ENCODE measurements around the gene TSC22D1.

TSC22D1 gene

GRCh38 chr13:44448875-44449274, 127.3 kb downstream of the TSC22D1 start:
- Histone ChIP-seq H3K4me2 (ENCODE audit: low read depth, low read length, poor library complexity, severe bottlenecking) (no peak overlapping the region), H3K4me3 (ENCODE audit: low read length, poor library complexity, severe bottlenecking) (no peak overlapping the region), H3K9me2 (replicated peaks; ENCODE audit: low read depth, low read length) (no peaks in the 10 kb centered on the region), H3K79me2 (ENCODE audit: insufficient read depth, low read length) (no peaks in the 10 kb centered on the region), H3K9ac (ENCODE audit: low read depth, low read length, poor library complexity, severe bottlenecking) (no peak overlapping the region), H3F3A (ENCODE audit: low read depth) (no peaks in the 10 kb centered on the region), H3K9me3 (ENCODE audit: insufficient read depth, low read depth, low read length) (no peaks in the 10 kb centered on the region), H3K27me3 (ENCODE audit: insufficient read depth, low read length, poor library complexity, severe bottlenecking) (no peaks in the 10 kb centered on the region), H3K36me3 (ENCODE audit: insufficient read depth, low read length) (no peaks in the 10 kb centered on the region), H3K4me1 (ENCODE audit: insufficient read depth, low read length, poor library complexity, severe bottlenecking) (no peaks in the 10 kb centered on the region), H2AFZ (ENCODE audit: low read length) (no peak overlapping the region), H4K20me1 (ENCODE audit: insufficient read depth, low read length, poor library complexity, severe bottlenecking) (no peaks in the 10 kb centered on the region)
- TF ChIP-seq CTCF (conservative IDR thresholded peaks at IDR 0.05; ENCODE audit: low read length) (no peak), EZH2phosphoT487 (IDR thresholded peaks at IDR 0.05; ENCODE audit: borderline replicate concordance) (no peak)

GRCh38 chr13:44448373-44448772, 127.8 kb downstream of the TSC22D1 start:
- 0 out of 2 replicates have a peak, but pooled peaks cover 2% of the 10 kb centered on the region for H3K79me2 ChIP-seq (ENCODE audit: insufficient read depth, low read length)

GRCh38 chr13:44447783-44448321, 128.3 kb downstream of the TSC22D1 start:
- H3K36me3 ChIP-seq (ENCODE audit: insufficient read depth, low read length): no peaks in the 10 kb centered on the region
- H3K9ac ChIP-seq (ENCODE audit: low read depth, low read length, poor library complexity, severe bottlenecking): no peak overlapping the region
- H3K4me2 ChIP-seq (ENCODE audit: low read depth, low read length, poor library complexity, severe bottlenecking): no peak overlapping the region

More at GRCh38 chr13:44448373-44448772, 127.8 kb downstream of the TSC22D1 start:
- Histone ChIP-seq H3K4me1 (ENCODE audit: insufficient read depth, low read length, poor library complexity, severe bottlenecking) (no peaks in the 10 kb centered on the region), H4K20me1 (ENCODE audit: insufficient read depth, low read length, poor library complexity, severe bottlenecking) (no peaks in the 10 kb centered on the region), H3K27me3 (ENCODE audit: insufficient read depth, low read length, poor library complexity, severe bottlenecking) (no peaks in the 10 kb centered on the region), H3F3A (ENCODE audit: low read depth) (no peaks in the 10 kb centered on the region), H3K9me2 (replicated peaks; ENCODE audit: low read depth, low read length) (no peaks in the 10 kb centered on the region), H3K9me3 (ENCODE audit: insufficient read depth, low read depth, low read length) (no peaks in the 10 kb centered on the region), H2AFZ (ENCODE audit: low read length) (no peak overlapping the region), H3K4me3 (ENCODE audit: low read length, poor library complexity, severe bottlenecking) (no peak overlapping the region), H3K36me3 (ENCODE audit: insufficient read depth, low read length) (no peaks in the 10 kb centered on the region), H3K9ac (ENCODE audit: low read depth, low read length, poor library complexity, severe bottlenecking) (no peak overlapping the region), H3K4me2 (ENCODE audit: low read depth, low read length, poor library complexity, severe bottlenecking) (no peak overlapping the region)
- no peak for TF ChIP-seq CTCF (conservative IDR thresholded peaks at IDR 0.05; ENCODE audit: low read length)
- TF ChIP-seq EZH2phosphoT487 (IDR thresholded peaks at IDR 0.05; ENCODE audit: borderline replicate concordance): no peak

More at GRCh38 chr13:44447783-44448321, 128.3 kb downstream of the TSC22D1 start:
- H3K4me1 ChIP-seq (ENCODE audit: insufficient read depth, low read length, poor library complexity, severe bottlenecking): no peaks in the 10 kb centered on the region
- H4K20me1 ChIP-seq (ENCODE audit: insufficient read depth, low read length, poor library complexity, severe bottlenecking): no peaks in the 10 kb centered on the region
- H3K9me3 ChIP-seq (ENCODE audit: insufficient read depth, low read depth, low read length): no peaks in the 10 kb centered on the region
- no peaks in the 10 kb centered on the region for H3K9me2 ChIP-seq (replicated peaks; ENCODE audit: low read depth, low read length)
- 0 out of 2 replicates have a peak, but pooled peaks cover 7% of the 10 kb centered on the region for H3K79me2 ChIP-seq (ENCODE audit: insufficient read depth, low read length)
- H3K27me3 ChIP-seq (ENCODE audit: insufficient read depth, low read length, poor library complexity, severe bottlenecking): no peaks in the 10 kb centered on the region
- no peak overlapping the region for H2AFZ ChIP-seq (ENCODE audit: low read length)
- no peaks in the 10 kb centered on the region for H3F3A ChIP-seq (ENCODE audit: low read depth)
- H3K4me3 ChIP-seq (ENCODE audit: low read length, poor library complexity, severe bottlenecking): no peak overlapping the region
- TF ChIP-seq EZH2phosphoT487 (IDR thresholded peaks at IDR 0.05; ENCODE audit: borderline replicate concordance): no peak
- no peak for TF ChIP-seq CTCF (conservative IDR thresholded peaks at IDR 0.05; ENCODE audit: low read length)
